ENCODE measurements around the gene C20orf96.
"Not testable (repeated sequence)": the region's sequence is repeated elsewhere in the genome, so short reads cannot be mapped to it uniquely, and the experiment has no call there.

The C20orf96 gene

GRCh38 chr20:278607-279571 is 11.7 kb downstream of the C20orf96 start:
- DNase-seq (ENCODE audit: low read depth), result no peak

GRCh38 chr20:278181-278580 is 12.4 kb downstream of the C20orf96 start:
- DNase-seq (ENCODE audit: low read depth), result no peak

GRCh38 chr20:277496-277781 is 13.1 kb downstream of the C20orf96 start:
- no peak for DNase-seq (ENCODE audit: low read depth)

- no peak for DNase-seq (ENCODE audit: low read depth)
Measured at GRCh38 chr20:276620-277495, 13.7 kb downstream of the C20orf96 start.

GRCh38 chr20:275791-276190 is 14.8 kb downstream of the C20orf96 start:
- no peak for DNase-seq (ENCODE audit: low read depth)

- no peak for DNase-seq (ENCODE audit: low read depth)
Measured at GRCh38 chr20:273884-274283, 16.7 kb downstream of the C20orf96 start.

- no peak for DNase-seq (ENCODE audit: low read depth)
Measured at GRCh38 chr20:272718-273117, 17.8 kb downstream of the C20orf96 start.

GRCh38 chr20:271528-271927 is 19.0 kb downstream of the C20orf96 start:
- DNase-seq (ENCODE audit: low read depth), result no peak

- DNase-seq (ENCODE audit: low read depth), result no peak
Measured at GRCh38 chr20:271069-271468, 19.5 kb downstream of the C20orf96 start.

- DNase-seq (ENCODE audit: low read depth), result no peak
Measured at GRCh38 chr20:270517-270916, 20.0 kb downstream of the C20orf96 start.

- DNase-seq (ENCODE audit: low read depth), result peak; percentile 87
Measured at GRCh38 chr20:266596-267562, 23.7 kb downstream of the C20orf96 start.

GRCh38 chr20:263701-264100 is 26.8 kb downstream of the C20orf96 start:
- no peak for DNase-seq (ENCODE audit: low read depth)

GRCh38 chr20:259981-260380 is 30.6 kb downstream of the C20orf96 start:
- DNase-seq (ENCODE audit: low read depth), result no peak

GRCh38 chr20:258963-259362 is 31.6 kb downstream of the C20orf96 start:
- no peak for DNase-seq (ENCODE audit: low read depth)

- DNase-seq (ENCODE audit: low read depth), result no peak
Measured at GRCh38 chr20:258269-258858, 32.2 kb downstream of the C20orf96 start.

- no peak for DNase-seq (ENCODE audit: low read depth)
Measured at GRCh38 chr20:257419-257818, 33.1 kb downstream of the C20orf96 start, which contains the start of gene DEFB132. Gene DEFB132 (plus strand): TSS chr20:257724. CDS start chr20:257779, 55 bp downstream.

- DNase-seq (ENCODE audit: low read depth), result not testable (repeated sequence)
Measured at GRCh38 chr20:253447-253846, 37.1 kb downstream of the C20orf96 start.

GRCh38 chr20:252801-253200 is 37.7 kb downstream of the C20orf96 start:
- no peak for DNase-seq (ENCODE audit: low read depth)

- DNase-seq (ENCODE audit: low read depth), result no peak
Measured at GRCh38 chr20:251354-251753, 39.2 kb downstream of the C20orf96 start.

GRCh38 chr20:242905-243304 is 47.6 kb downstream of the C20orf96 start:
- DNase-seq (ENCODE audit: low read depth), result no peak

- DNase-seq (ENCODE audit: low read depth), result no peak
Measured at GRCh38 chr20:237929-238328, 52.6 kb downstream of the C20orf96 start.

Data from activated T-cell treated with anti-CD3 and anti-CD28 coated beads for 48 hours (primary cell).